K562 (cell line): ENCODE results near the gene FYTTD1. TPM values are rescaled to one million over a fixed set of nuclear protein-coding genes. Genes with fewer than 3 reads are reported as not detected.

Experiments
- ARID1B ChIP-seq: fragments of 450-650 bp; IDR thresholded peaks from 2 replicates; pipeline ENCODE4 v1.6.1; 2016; ENCODE audit warnings: antibody characterized with exemption, mild to moderate bottlenecking, inconsistent platforms
- BRCA1 ChIP-seq, 2 experiments: fragments of 450-650 bp in 1 of 2; sonication (generic) in 1 of 2; formaldehyde crosslinking in 1 of 2; IDR thresholded peaks; 2 replicates each; pipeline versions ENCODE4 v1.5.0 to v1.6.1; 2017 to 2020; ENCODE audit warnings: mild to moderate bottlenecking in 1 of 2, missing genetic modification reagents in 1 of 2
- CTBP1 ChIP-seq: fragments of 450-650 bp; IDR thresholded peaks from 2 replicates; pipeline ENCODE4 v1.6.1; 2016; ENCODE audit warnings: borderline replicate concordance
- E2F8 ChIP-seq: fragments of 450-650 bp; IDR thresholded peaks from 2 replicates; pipeline ENCODE4 v1.7.1; 2018; ENCODE audit warnings: mild to moderate bottlenecking, low read depth; ENCODE audit not compliant: partially characterized antibody
- HNRNPK ChIP-seq: fragments of 200-400 bp; formaldehyde crosslinking; IDR thresholded peaks from one replicate; pipeline ENCODE4 v1.6.1; 2018; ENCODE audit warnings: mild to moderate bottlenecking, low read depth, low read length; ENCODE audit not compliant: poor library complexity, severe bottlenecking
- KLF13 ChIP-seq: fragments of 450-650 bp; IDR thresholded peaks from 2 replicates; pipeline ENCODE4 v1.6.1; 2016; ENCODE audit warnings: missing genetic modification characterization, low read depth, mild to moderate bottlenecking, missing compliant biosample characterization, moderate library complexity, borderline replicate concordance
- LEF1 ChIP-seq: fragments of 450-650 bp; IDR thresholded peaks from 2 replicates; pipeline ENCODE4 v1.6.1; 2016; ENCODE audit warnings: mild to moderate bottlenecking
- MXI1 ChIP-seq: IDR thresholded peaks from 2 replicates; pipeline ENCODE4 v1.6.1; 2011; ENCODE audit warnings: low read depth, mild to moderate bottlenecking, improper control_type of control experiment, low read length
- NFRKB ChIP-seq: fragments of 450-650 bp; IDR thresholded peaks from 2 replicates; pipeline ENCODE4 v1.6.1; 2016; ENCODE audit warnings: low read depth
- NONO ChIP-seq, 2 experiments: fragments of 200-400 bp in 1 of 2; fragments of 450-650 bp in 1 of 2; formaldehyde crosslinking in 1 of 2; IDR thresholded peaks; 2 replicates each; pipeline ENCODE4 v1.6.1; 2017; ENCODE audit warnings: low read depth in 2 of 2, mild to moderate bottlenecking in 2 of 2, moderate library complexity in 2 of 2, low read length in 1 of 2
- PHF21A ChIP-seq: fragments of 450-650 bp; IDR thresholded peaks from 2 replicates; pipeline ENCODE4 v1.6.1; 2017; ENCODE audit warnings: low read depth, borderline replicate concordance
- RBM14 ChIP-seq: fragments of 200-400 bp; formaldehyde crosslinking; IDR thresholded peaks from 2 replicates; pipeline ENCODE4 v1.6.1; 2018; ENCODE audit warnings: low read depth, mild to moderate bottlenecking, low read length, moderate library complexity, borderline replicate concordance; ENCODE audit not compliant: insufficient read depth
- SETDB1 ChIP-seq: IDR thresholded peaks from one replicate; pipeline ENCODE4 v1.6.1; 2012; ENCODE audit warnings: low read length, control low read depth, inconsistent platforms
- SIX5 ChIP-seq, 2 experiments: IDR thresholded peaks; 2 replicates each; pipeline ENCODE4 v1.6.1; 2011; ENCODE audit warnings: low read length in 2 of 2, borderline replicate concordance in 1 of 2, low read depth in 1 of 2, mild to moderate bottlenecking in 1 of 2, moderate library complexity in 1 of 2; ENCODE audit not compliant: insufficient read depth in 1 of 2
- TARDBP ChIP-seq: fragments of 450-650 bp; IDR thresholded peaks from 2 replicates; pipeline ENCODE4 v1.6.1; 2016
- TCFL5 ChIP-seq: fragments of 250-450 bp; sonication (Bioruptor Pico); conservative IDR thresholded peaks from 2 replicates; pipeline ENCODE4 v1.6.1; 2021; ENCODE audit warnings: mild to moderate bottlenecking, moderate library complexity, matching md5 sums
- TGIF2 ChIP-seq: sonication (generic); formaldehyde crosslinking; IDR thresholded peaks from 2 replicates; pipeline ENCODE4 v1.8.1; 2022; ENCODE audit warnings: mild to moderate bottlenecking, missing genetic modification reagents, moderate library complexity
- ZFP1 ChIP-seq: fragments of 450-650 bp; formaldehyde crosslinking; IDR thresholded peaks from 2 replicates; pipeline ENCODE4 v1.4.0; 2020; ENCODE audit warnings: mild to moderate bottlenecking, mixed read lengths
- ZFX ChIP-seq: sonication (generic); formaldehyde crosslinking; IDR thresholded peaks from 2 replicates; pipeline ENCODE4 v1.8.0; 2022; ENCODE audit warnings: mild to moderate bottlenecking, missing genetic modification reagents, moderate library complexity
- ZNF592 ChIP-seq: fragments of 450-650 bp; IDR thresholded peaks from 2 replicates; pipeline ENCODE4 v1.6.1; 2017; ENCODE audit warnings: antibody characterized with exemption, mild to moderate bottlenecking
- polyA plus RNA-seq, 8 experiments: library from polyadenylated mRNA; depleted of rRNA in 4 of 8; stranded (reverse) in 5 of 8; unstranded in 3 of 8; fragments of >200 nt; fragmentation: Nextera tagmentation in 2 of 8; fragmentation: Illumina TruSeq in 1 of 8; extraction: Ambion mirVana in 2 of 8; extraction: Trizol in 1 of 8; gene quantifications; 2 replicates each; pipeline versions ENCODE4 v1.2.1 to v1.2.3, GENCODE V29; 2011 to 2014; ENCODE audit warnings: inconsistent platforms in 1 of 8, missing spikeins in 1 of 8
- total RNA-seq, 7 experiments: library from RNA; depleted of rRNA in 6 of 7; stranded (reverse); fragments of >200 nt in 6 of 7; fragmentation: Illumina TruSeq in 2 of 7; extraction: Trizol in 2 of 7; gene quantifications; 2 replicates each; pipeline versions ENCODE4 v1.2.1 to v1.2.3, GENCODE V29; 2011 to 2021; ENCODE audit warnings: low replicate concordance in 1 of 7

Gene FYTTD1
- total and polyA plus RNA-seq, 9 of the 15 experiments (the other 6 are each of a cell fraction or from before 2014, with no cell fraction given) = 35.7 to 106 (median 76.3) TPM

- TF ChIP-seq RBM14 (0 out of 2 replicates have a peak, but pooled peaks have one; percentile 62), KLF13 (no peak), BRCA1 (IDR thresholded peaks at IDR 0.05) (no peak), BRCA1 (CRISPR knock-in tag; IDR thresholded peaks at IDR 0.05) (no peak), ZFP1 (CRISPR knock-in tag) (no peak), TARDBP (no peak), ZNF592 (no peak), ZFX (peak; percentile 87), TCFL5 (no peak), LEF1 (no peak), CTBP1 (peak; percentile 71), NFRKB (no peak), SETDB1 (no peak), E2F8 (no peak), MXI1 (no peak; the same call in 1 of the 2 replicates), TGIF2 (CRISPR knock-in tag) (peak; percentile 66), ARID1B (no peak), SIX5 (IDR thresholded peaks at IDR 0.05; ENCODE audit: borderline replicate concordance in 1 of 2, insufficient read depth in 1 of 2, low read depth in 1 of 2, low read length in 2 of 2) (peak; percentile 54 to 60; a peak in 3 of 4 replicates), PHF21A (no peak), HNRNPK (no peak), NONO (IDR thresholded peaks at IDR 0.05; ENCODE audit: low read depth in 2 of 2, low read length in 1 of 2) (peak in 1 of 2 experiments; percentile 42; a peak in 1 of 4 replicates)
Measured at GRCh38 chr3:197736491-197737318, 13.0 kb upstream of the FYTTD1 start, which contains the start of gene RUBCN (continued).
